Measurements from ENCODE around the gene TLE1. TPM values are rescaled to one million over a fixed set of nuclear protein-coding genes. Genes with fewer than 3 reads are reported as not detected.

TLE1 gene
- polyA plus RNA-seq, 3 donors = 0.46 to 2.5 (median 1.2) TPM

DNA sequence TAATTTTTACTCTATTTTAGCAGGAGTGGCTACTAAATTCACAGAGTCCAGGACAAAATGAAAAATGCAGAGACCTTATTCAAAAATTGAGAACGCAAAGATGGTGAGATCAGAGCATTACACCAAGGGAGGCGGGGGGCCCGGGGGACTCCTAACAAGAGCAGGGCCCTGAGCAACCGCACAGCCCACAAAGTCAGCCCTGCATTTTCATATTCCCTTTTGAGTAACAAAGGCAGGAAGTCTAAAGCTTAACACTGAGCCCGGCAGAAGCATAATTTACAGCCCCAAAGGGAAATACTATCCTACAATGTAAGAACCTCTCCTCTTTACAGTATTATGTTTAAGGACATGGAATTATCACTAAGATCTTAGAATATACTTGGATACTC is 69.4 kb downstream of the TLE1 start:
- no peak overlapping the region for H3K27ac ChIP-seq (ENCODE audit: low read depth in 1 of 2, low read length in 2 of 2)
- H3K4me2 ChIP-seq (replicated peaks; ENCODE audit: extremely low read depth, low read length, poor library complexity, severe bottlenecking) = no peak overlapping the region
- peaks cover 0 to 8% of the 10 kb centered on the region in 2 donors for H3K4me1 ChIP-seq (ENCODE audit: control insufficient read depth in 1 of 2, insufficient read depth in 2 of 2, low read length in 2 of 2)
- H3K36me3 ChIP-seq (replicated peaks in 1 of 2; ENCODE audit: control insufficient read depth in 1 of 2, insufficient read depth in 2 of 2, low read length in 2 of 2) = no peaks in the 10 kb centered on the region
- no peak for DNase-seq
- TF ChIP-seq, protein P1, sequence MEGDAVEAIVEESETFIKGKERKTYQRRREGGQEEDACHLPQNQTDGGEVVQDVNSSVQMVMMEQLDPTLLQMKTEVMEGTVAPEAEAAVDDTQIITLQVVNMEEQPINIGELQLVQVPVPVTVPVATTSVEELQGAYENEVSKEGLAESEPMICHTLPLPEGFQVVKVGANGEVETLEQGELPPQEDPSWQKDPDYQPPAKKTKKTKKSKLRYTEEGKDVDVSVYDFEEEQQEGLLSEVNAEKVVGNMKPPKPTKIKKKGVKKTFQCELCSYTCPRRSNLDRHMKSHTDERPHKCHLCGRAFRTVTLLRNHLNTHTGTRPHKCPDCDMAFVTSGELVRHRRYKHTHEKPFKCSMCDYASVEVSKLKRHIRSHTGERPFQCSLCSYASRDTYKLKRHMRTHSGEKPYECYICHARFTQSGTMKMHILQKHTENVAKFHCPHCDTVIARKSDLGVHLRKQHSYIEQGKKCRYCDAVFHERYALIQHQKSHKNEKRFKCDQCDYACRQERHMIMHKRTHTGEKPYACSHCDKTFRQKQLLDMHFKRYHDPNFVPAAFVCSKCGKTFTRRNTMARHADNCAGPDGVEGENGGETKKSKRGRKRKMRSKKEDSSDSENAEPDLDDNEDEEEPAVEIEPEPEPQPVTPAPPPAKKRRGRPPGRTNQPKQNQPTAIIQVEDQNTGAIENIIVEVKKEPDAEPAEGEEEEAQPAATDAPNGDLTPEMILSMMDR (IDR thresholded peaks at IDR 0.05) = no peak
- no peaks in the 10 kb centered on the region for H4K20me1 ChIP-seq (ENCODE audit: insufficient read depth, low read length)
- Mint-ChIP-seq H3K9me3 (peaks cover 0 to 7% (median 3%) of the 10 kb centered on the region in 7 donors), H3K27ac (no peak overlapping the region), H3K36me3 (peaks cover 3 to 26% of the 10 kb centered on the region in 2 donors), H3K4me3 (no peak overlapping the region), H3K27me3 (ENCODE audit: low read depth in 3 of 3) (no peaks in the 10 kb centered on the region), H3K4me1 (peaks cover 25% of the 10 kb centered on the region)
- H3K9ac ChIP-seq (ENCODE audit: insufficient read depth, low read length, poor library complexity, severe bottlenecking) = no peak overlapping the region
- H3K4me3 ChIP-seq (replicated peaks in 1 of 3; ENCODE audit: low read depth in 2 of 3, low read length in 3 of 3) = no peak overlapping the region
- intact Hi-C loops (cut with micrococcal nuclease) = no loop called here
- no peaks in the 10 kb centered on the region for H3K9me3 ChIP-seq (replicated peaks in 1 of 2; ENCODE audit: control insufficient read depth in 1 of 2, insufficient read depth in 1 of 2, low read length in 2 of 2)
- no peak overlapping the region for H2AFZ ChIP-seq (ENCODE audit: insufficient read depth, low read depth, low read length, poor library complexity, severe bottlenecking)
- no peaks in the 10 kb centered on the region for H3K27me3 ChIP-seq (ENCODE audit: control insufficient read depth in 2 of 2, insufficient read depth in 2 of 2, low read length in 2 of 2)
- 11% methylated on average over 4 of the region's 5 CpGs for WGBS (ENCODE audit: insufficient coverage)
- no peaks in the 10 kb centered on the region for H3K79me2 ChIP-seq (ENCODE audit: insufficient read depth, low read length)

DNA sequence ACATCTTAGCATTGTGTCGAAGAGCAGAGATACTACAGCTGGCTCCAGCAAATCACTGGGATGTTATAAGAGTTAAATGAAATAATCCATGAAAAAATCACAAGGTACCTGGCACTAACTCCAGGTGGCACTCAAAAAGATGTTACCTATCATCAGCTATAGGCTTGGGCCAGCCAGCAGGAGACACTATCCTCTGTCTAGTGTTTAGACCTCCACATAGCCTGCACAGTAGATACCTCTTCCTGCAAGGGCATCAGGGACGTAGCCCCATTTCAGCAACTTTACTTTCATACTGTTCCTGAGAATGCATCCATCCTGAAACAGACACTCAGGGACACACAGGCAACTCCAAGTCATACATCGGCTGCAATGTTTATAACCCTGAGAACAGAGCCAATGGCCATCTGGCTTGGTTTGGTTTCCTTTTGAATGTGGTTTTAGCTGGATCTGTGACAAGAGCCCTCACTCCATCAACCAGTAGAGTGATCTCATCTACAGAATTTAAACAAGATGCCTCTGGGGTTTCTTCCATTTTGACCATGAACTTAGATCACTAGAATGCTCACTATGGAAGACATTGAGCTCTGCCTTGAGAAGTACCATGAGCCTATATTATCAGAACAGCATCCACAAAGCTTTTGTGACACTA is 69.9 kb downstream of the TLE1 start:
- H2AFZ ChIP-seq (ENCODE audit: insufficient read depth, low read depth, low read length, poor library complexity, severe bottlenecking) = no peak overlapping the region
- H3K4me2 ChIP-seq (replicated peaks; ENCODE audit: extremely low read depth, low read length, poor library complexity, severe bottlenecking) = no peak overlapping the region
- H3K9me3 ChIP-seq (replicated peaks in 1 of 2; ENCODE audit: control insufficient read depth in 1 of 2, insufficient read depth in 1 of 2, low read length in 2 of 2) = no peaks in the 10 kb centered on the region
- no peaks in the 10 kb centered on the region for H3K27me3 ChIP-seq (ENCODE audit: control insufficient read depth in 2 of 2, insufficient read depth in 2 of 2, low read length in 2 of 2)
- peaks cover 25% of the 10 kb centered on the region for H3K4me1 Mint-ChIP-seq
- H3K4me1 ChIP-seq (ENCODE audit: control insufficient read depth in 1 of 2, insufficient read depth in 2 of 2, low read length in 2 of 2) = peaks cover 0 to 8% of the 10 kb centered on the region in 2 donors
- no peaks in the 10 kb centered on the region for H3K27me3 Mint-ChIP-seq (ENCODE audit: low read depth in 3 of 3)
- H3K9me3 Mint-ChIP-seq = peaks cover 2 to 7% (median 4%) of the 10 kb centered on the region in 7 donors
- peaks cover 6 to 31% of the 10 kb centered on the region in 2 donors for H3K36me3 Mint-ChIP-seq
- WGBS (ENCODE audit: insufficient coverage) = 80% methylated on average over 1 of the region's 3 CpGs
- H4K20me1 ChIP-seq (ENCODE audit: insufficient read depth, low read length) = no peaks in the 10 kb centered on the region
- H3K4me3 Mint-ChIP-seq = no peak overlapping the region
- H3K79me2 ChIP-seq (ENCODE audit: insufficient read depth, low read length) = no peaks in the 10 kb centered on the region
- TF ChIP-seq, protein P1 (IDR thresholded peaks at IDR 0.05) = no peak
- H3K27ac ChIP-seq (ENCODE audit: low read depth in 1 of 2, low read length in 2 of 2) = no peak overlapping the region
- H3K27ac Mint-ChIP-seq = no peak overlapping the region
- H3K9ac ChIP-seq (ENCODE audit: insufficient read depth, low read length, poor library complexity, severe bottlenecking) = no peak overlapping the region
- intact Hi-C loops (cut with micrococcal nuclease) = no loop called here
- H3K36me3 ChIP-seq (replicated peaks in 1 of 2; ENCODE audit: control insufficient read depth in 1 of 2, insufficient read depth in 2 of 2, low read length in 2 of 2) = no peaks in the 10 kb centered on the region
- DNase-seq = no peak
- H3K4me3 ChIP-seq (replicated peaks in 1 of 3; ENCODE audit: low read depth in 2 of 3, low read length in 3 of 3) = no peak overlapping the region
